Neural cell (in vitro differentiated cells): ENCODE results near the gene CLN6.

Source experiments
- CTCF ChIP-seq: fragments of 450-650 bp; IDR thresholded peaks from 2 replicates; pipeline ENCODE4 v1.5.1; 2014; ENCODE audit warnings: antibody characterized with exemption, mild to moderate bottlenecking, moderate library complexity; ENCODE audit not compliant: poor library complexity, severe bottlenecking
- EZH2 ChIP-seq: fragments of 200-600, 300-800 bp; shearing (Covaris generic), sonication (generic); IDR thresholded peaks from 2 replicates; pipeline ENCODE4 v1.6.1; 2014; ENCODE audit warnings: antibody characterized with exemption, low read length, borderline replicate concordance, mild to moderate bottlenecking; ENCODE audit not compliant: insufficient read depth, poor library complexity, severe bottlenecking

- TF ChIP-seq EZH2: no peak
- no peak for TF ChIP-seq CTCF
Observed at GRCh38 chr15:68274201-68274848, 44.8 kb upstream of the CLN6 start.
